ENCODE measurements around the gene SPA17. TPM values are rescaled to one million over a fixed set of nuclear protein-coding genes. Genes with fewer than 3 reads are reported as not detected.

SPA17 gene
- total and polyA plus RNA-seq, 4 experiments from 2014 or later: 0.55 to 0.81 (median 0.68) TPM

- Mint-ChIP-seq H3K4me1 (peaks cover 12 to 15% (median 14%) of the 10 kb centered on the region in 4 donors), H3K27ac (no peak overlapping the region), H3K9me3 (peaks cover 0 to 1% (median 0%) of the 10 kb centered on the region in 8 donors), H3K27me3 (peaks cover 18 to 33% of the 10 kb centered on the region in 2 donors), H3K36me3 (peaks cover 0 to 7% of the 10 kb centered on the region in 2 donors), H3K4me3 (peak overlapping the region; percentile 49 to 90 (median 78))
- peak overlapping the region in 1 of 2 donors; percentile 20 for H3K4me3 ChIP-seq (ENCODE audit: low read length in 2 of 2)
- CTCF ChIA-PET (ENCODE audit: partially characterized antibody): interaction anchor here (0.6 kb wide), 1 partner anchor 99 kb away, joined by 3 read pairs; no protein-coding TSS in a partner anchor
- H3K4me1 ChIP-seq (ENCODE audit: insufficient read depth, low read length): peaks cover 13% of the 10 kb centered on the region
- DNase-seq: no peak
- H3K9me3 ChIP-seq (ENCODE audit: control insufficient read depth in 1 of 2, low read length in 2 of 2): no peaks in the 10 kb centered on the region
- no peaks in the 10 kb centered on the region for H3K36me3 ChIP-seq (ENCODE audit: insufficient read depth, low read length)
- POLR2A ChIA-PET (ENCODE audit: partially characterized antibody): no interaction called here
- no peak overlapping the region for H3K27ac ChIP-seq (ENCODE audit: low read depth, low read length)
- intact Hi-C loops (cut with micrococcal nuclease): no loop called here
- H3K27me3 ChIP-seq (ENCODE audit: insufficient read depth, low read length): peaks cover 7% of the 10 kb centered on the region
Measured at GRCh38 chr11:124717421-124717785, 43.7 kb downstream of the SPA17 start.

DNA sequence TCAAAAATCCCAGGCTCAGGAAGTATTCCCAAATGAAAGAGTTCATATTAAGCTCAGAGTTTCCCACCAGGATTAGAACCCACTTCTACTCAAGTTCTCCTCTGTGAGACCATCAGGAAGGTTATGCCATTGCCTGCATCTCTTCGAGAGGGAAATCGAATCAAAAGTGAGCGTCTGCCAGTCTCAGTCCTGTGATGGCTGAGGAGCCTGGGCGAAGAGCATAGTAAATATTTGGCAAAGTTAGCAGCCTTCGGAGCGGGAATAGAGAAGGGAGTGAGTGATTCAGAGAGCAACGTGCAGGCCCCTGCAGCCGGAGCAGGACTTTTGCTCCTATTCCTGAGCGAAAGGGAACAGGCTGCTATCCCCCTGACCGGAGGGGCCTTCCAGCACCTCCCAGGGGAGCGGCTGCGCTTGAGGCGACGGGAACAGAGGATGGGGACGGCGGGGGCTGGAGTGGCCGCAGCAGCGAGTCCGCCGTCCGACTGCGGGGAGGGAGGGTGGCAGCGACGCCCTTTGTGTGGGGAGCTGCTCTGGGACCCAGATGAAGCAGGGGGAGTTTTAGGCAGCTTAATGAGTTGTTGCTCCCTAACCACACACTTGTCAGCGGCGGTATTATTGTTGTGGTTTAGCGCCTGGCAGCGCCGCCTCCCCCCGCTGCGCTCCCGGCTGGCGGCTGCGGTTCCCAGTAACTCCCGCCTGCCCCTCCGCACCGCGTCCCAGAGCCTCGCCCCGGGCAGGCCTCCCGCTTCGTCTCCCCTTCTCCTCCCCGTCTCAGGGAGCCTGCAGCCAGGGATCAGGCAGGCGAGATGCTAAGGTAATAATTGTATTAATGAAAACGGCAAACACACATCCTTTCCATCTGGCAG, 44.3 kb downstream of the SPA17 start:
- Histone ChIP-seq H3K27me3 (ENCODE audit: insufficient read depth, low read length) (peaks cover 7% of the 10 kb centered on the region), H3K36me3 (ENCODE audit: insufficient read depth, low read length) (no peaks in the 10 kb centered on the region), H3K9me3 (ENCODE audit: control insufficient read depth in 1 of 2, low read length in 2 of 2) (no peaks in the 10 kb centered on the region), H3K4me1 (ENCODE audit: insufficient read depth, low read length) (peaks cover 13% of the 10 kb centered on the region), H3K27ac (ENCODE audit: low read depth, low read length) (no peak overlapping the region), H3K4me3 (ENCODE audit: low read length in 2 of 2) (peak overlapping the region in 1 of 2 donors; percentile 20)
- POLR2A ChIA-PET (ENCODE audit: partially characterized antibody): no interaction called here
- H3K36me3 Mint-ChIP-seq: peaks cover 0 to 7% of the 10 kb centered on the region in 2 donors
- CTCF ChIA-PET (ENCODE audit: partially characterized antibody): interaction anchor here (0.6 kb wide), 1 partner anchor 100 kb away, joined by 3 read pairs; no protein-coding TSS in a partner anchor
- peak overlapping the region in 2 of 7 donors; percentile 33 to 43 for H3K27ac Mint-ChIP-seq
- peak overlapping the region; percentile 49 to 90 (median 78) for H3K4me3 Mint-ChIP-seq
- intact Hi-C loops (cut with micrococcal nuclease): loop anchor here (2.0 kb wide), 1 partner anchor 29 kb away; no protein-coding TSS in a partner anchor
- peaks cover 23 to 31% of the 10 kb centered on the region in 2 donors for H3K27me3 Mint-ChIP-seq
- peak; percentile 17 to 47 (median 26) for DNase-seq
- H3K4me1 Mint-ChIP-seq: peaks cover 14 to 20% (median 18%) of the 10 kb centered on the region in 4 donors
- peaks cover 0 to 1% (median 0%) of the 10 kb centered on the region in 8 donors for H3K9me3 Mint-ChIP-seq

- ChIA-PET CTCF (ENCODE audit: partially characterized antibody) (no interaction called here), POLR2A (ENCODE audit: partially characterized antibody) (no interaction called here)
- intact Hi-C loops (cut with micrococcal nuclease): loop anchor here (2.0 kb wide), 1 partner anchor 28 kb away; no protein-coding TSS in a partner anchor
- H3K27me3 ChIP-seq (ENCODE audit: insufficient read depth, low read length): peaks cover 7% of the 10 kb centered on the region
- no peak overlapping the region for H3K4me3 ChIP-seq (ENCODE audit: low read length in 2 of 2)
- no peak for DNase-seq
- H3K9me3 ChIP-seq (ENCODE audit: control insufficient read depth in 1 of 2, low read length in 2 of 2): no peaks in the 10 kb centered on the region
- peaks cover 14 to 20% (median 18%) of the 10 kb centered on the region in 4 donors for H3K4me1 Mint-ChIP-seq
- H3K36me3 ChIP-seq (ENCODE audit: insufficient read depth, low read length): no peaks in the 10 kb centered on the region
- H3K9me3 Mint-ChIP-seq: peaks cover 0 to 1% (median 0%) of the 10 kb centered on the region in 8 donors
- H3K4me3 Mint-ChIP-seq: peak overlapping the region in 3 of 8 donors; percentile 4 to 78 (median 28)
- H3K27me3 Mint-ChIP-seq: peaks cover 23 to 26% of the 10 kb centered on the region in 2 donors
- peaks cover 13% of the 10 kb centered on the region for H3K4me1 ChIP-seq (ENCODE audit: insufficient read depth, low read length)
- H3K27ac Mint-ChIP-seq: no peak overlapping the region
- H3K27ac ChIP-seq (ENCODE audit: low read depth, low read length): no peak overlapping the region
- H3K36me3 Mint-ChIP-seq: peaks cover 0 to 7% of the 10 kb centered on the region in 2 donors
Measured at GRCh38 chr11:124718801-124719200, 45.1 kb downstream of the SPA17 start.

GRCh38 chr11:124719534-124719933, 45.8 kb downstream of the SPA17 start:
- H3K9me3 ChIP-seq (ENCODE audit: control insufficient read depth in 1 of 2, low read length in 2 of 2): no peaks in the 10 kb centered on the region
- peak overlapping the region in 1 of 7 donors; percentile 32 for H3K27ac Mint-ChIP-seq
- ChIA-PET CTCF (ENCODE audit: partially characterized antibody) (no interaction called here), POLR2A (ENCODE audit: partially characterized antibody) (no interaction called here)
- H3K36me3 Mint-ChIP-seq: no peaks in the 10 kb centered on the region
- H3K9me3 Mint-ChIP-seq: peaks cover 0 to 1% (median 0%) of the 10 kb centered on the region in 8 donors
- DNase-seq: no peak
- H3K4me1 Mint-ChIP-seq: peaks cover 14 to 20% (median 19%) of the 10 kb centered on the region in 4 donors
- no peak overlapping the region for H3K4me3 ChIP-seq (ENCODE audit: low read length in 2 of 2)
- peaks cover 23% of the 10 kb centered on the region in 2 donors for H3K27me3 Mint-ChIP-seq
- no peak overlapping the region for H3K4me3 Mint-ChIP-seq
- H3K36me3 ChIP-seq (ENCODE audit: insufficient read depth, low read length): no peaks in the 10 kb centered on the region
- H3K4me1 ChIP-seq (ENCODE audit: insufficient read depth, low read length): peaks cover 13% of the 10 kb centered on the region
- no peak overlapping the region for H3K27ac ChIP-seq (ENCODE audit: low read depth, low read length)
- peaks cover 7% of the 10 kb centered on the region for H3K27me3 ChIP-seq (ENCODE audit: insufficient read depth, low read length)
- intact Hi-C loops (cut with micrococcal nuclease): loop anchor here (2.0 kb wide), 1 partner anchor 27 kb away; no protein-coding TSS in a partner anchor

GRCh38 chr11:124722176-124722575, 48.5 kb downstream of the SPA17 start:
- peaks cover 20% of the 10 kb centered on the region in 2 donors for H3K27me3 Mint-ChIP-seq
- peaks cover 14 to 31% (median 22%) of the 10 kb centered on the region in 4 donors for H3K4me1 Mint-ChIP-seq
- H3K4me1 ChIP-seq (ENCODE audit: insufficient read depth, low read length): peaks cover 13% of the 10 kb centered on the region
- intact Hi-C loops (cut with micrococcal nuclease): no loop called here
- H3K36me3 ChIP-seq (ENCODE audit: insufficient read depth, low read length): no peaks in the 10 kb centered on the region
- no peak overlapping the region for H3K27ac ChIP-seq (ENCODE audit: low read depth, low read length)
- no peak for DNase-seq
- ChIA-PET CTCF (ENCODE audit: partially characterized antibody) (no interaction called here), POLR2A (ENCODE audit: partially characterized antibody) (no interaction called here)
- peaks cover 0 to 1% (median 0%) of the 10 kb centered on the region in 8 donors for H3K9me3 Mint-ChIP-seq
- H3K4me3 ChIP-seq (ENCODE audit: low read length in 2 of 2): no peak overlapping the region
- no peak overlapping the region for H3K4me3 Mint-ChIP-seq
- H3K27ac Mint-ChIP-seq: no peak overlapping the region
- H3K9me3 ChIP-seq (ENCODE audit: control insufficient read depth in 1 of 2, low read length in 2 of 2): no peaks in the 10 kb centered on the region
- H3K27me3 ChIP-seq (ENCODE audit: insufficient read depth, low read length): no peaks in the 10 kb centered on the region
- no peaks in the 10 kb centered on the region for H3K36me3 Mint-ChIP-seq

DNA sequence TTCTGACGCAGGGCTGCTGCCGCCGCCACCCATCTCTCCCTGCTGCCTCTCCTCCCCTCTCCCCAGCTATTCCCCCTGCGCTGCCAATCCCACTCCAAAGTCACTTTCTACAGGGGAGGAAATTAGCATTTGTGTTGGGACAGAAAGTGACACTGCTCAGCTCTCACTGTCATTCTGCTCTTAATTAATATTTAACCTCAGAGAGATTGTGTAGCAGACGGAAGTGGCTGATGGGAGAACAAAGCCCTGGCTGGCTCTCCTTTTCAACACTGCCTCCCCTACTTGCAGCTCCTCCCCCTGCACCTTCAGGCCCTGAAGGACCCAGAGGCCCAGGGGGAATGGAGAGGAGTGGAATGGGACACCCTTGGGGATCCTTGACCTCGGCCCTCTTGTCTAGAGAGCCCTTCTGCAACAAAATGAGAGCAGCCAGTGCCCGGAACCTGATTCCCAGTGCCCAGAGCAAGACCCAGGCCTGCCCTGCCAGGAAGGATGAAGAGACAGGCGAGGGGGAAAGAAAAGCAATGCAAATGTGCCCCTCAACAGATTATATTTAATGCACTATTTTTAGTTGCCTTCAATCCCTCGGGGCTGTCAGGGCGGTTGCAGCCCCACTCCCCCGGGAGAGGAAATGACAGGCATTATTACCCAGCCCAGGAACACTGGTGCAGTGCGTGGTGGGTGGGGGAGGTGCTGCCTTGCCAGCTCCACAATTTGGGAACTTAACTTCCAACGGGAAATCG, 51.4 kb downstream of the SPA17 start:
- no peaks in the 10 kb centered on the region for H3K9me3 Mint-ChIP-seq
- H3K4me3 Mint-ChIP-seq: no peak overlapping the region
- POLR2A ChIA-PET (ENCODE audit: partially characterized antibody): no interaction called here
- no peak overlapping the region for H3K4me3 ChIP-seq (ENCODE audit: low read length in 2 of 2)
- no peak overlapping the region for H3K27ac ChIP-seq (ENCODE audit: low read depth, low read length)
- H3K36me3 Mint-ChIP-seq: no peaks in the 10 kb centered on the region
- peaks cover 9 to 10% of the 10 kb centered on the region in 2 donors for H3K27me3 Mint-ChIP-seq
- H3K36me3 ChIP-seq (ENCODE audit: insufficient read depth, low read length): no peaks in the 10 kb centered on the region
- intact Hi-C loops (cut with micrococcal nuclease): no loop called here
- H3K9me3 ChIP-seq (ENCODE audit: control insufficient read depth in 1 of 2, low read length in 2 of 2): no peaks in the 10 kb centered on the region
- H3K4me1 Mint-ChIP-seq: peaks cover 0 to 23% (median 12%) of the 10 kb centered on the region in 4 donors
- H3K4me1 ChIP-seq (ENCODE audit: insufficient read depth, low read length): no peaks in the 10 kb centered on the region
- DNase-seq: no peak
- no peak overlapping the region for H3K27ac Mint-ChIP-seq
- CTCF ChIA-PET (ENCODE audit: partially characterized antibody): interaction anchor here (1.0 kb wide), 1 partner anchor 11 kb away, joined by 3 read pairs; no protein-coding TSS in a partner anchor
- H3K27me3 ChIP-seq (ENCODE audit: insufficient read depth, low read length): no peaks in the 10 kb centered on the region

DNA sequence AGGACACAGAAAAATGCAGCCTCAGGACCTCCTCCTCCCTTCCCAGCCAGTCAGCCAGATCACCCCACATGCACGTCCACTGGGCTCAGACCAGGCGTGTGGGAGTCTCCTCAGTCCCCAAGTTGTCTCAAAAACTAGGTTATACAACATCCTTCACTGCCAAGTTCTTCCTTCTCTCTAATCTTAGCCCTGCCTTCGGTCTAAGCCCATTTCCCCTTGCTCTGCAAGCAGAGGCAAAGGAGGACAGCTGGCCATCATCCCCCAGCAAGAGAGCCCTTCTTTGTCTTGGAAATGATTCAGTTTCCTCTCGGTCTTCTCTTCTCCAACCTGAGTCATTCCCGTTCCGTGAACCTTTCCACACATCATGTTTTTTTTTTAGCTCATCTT, 52.0 kb downstream of the SPA17 start:
- Mint-ChIP-seq H3K27me3 (peaks cover 9 to 10% of the 10 kb centered on the region in 2 donors), H3K4me1 (peaks cover 0 to 23% (median 12%) of the 10 kb centered on the region in 4 donors), H3K9me3 (no peaks in the 10 kb centered on the region), H3K36me3 (no peaks in the 10 kb centered on the region), H3K4me3 (no peak overlapping the region), H3K27ac (no peak overlapping the region)
- intact Hi-C loops (cut with micrococcal nuclease): no loop called here
- Histone ChIP-seq H3K4me1 (ENCODE audit: insufficient read depth, low read length) (no peaks in the 10 kb centered on the region), H3K4me3 (ENCODE audit: low read length in 2 of 2) (no peak overlapping the region), H3K27ac (ENCODE audit: low read depth, low read length) (no peak overlapping the region), H3K27me3 (ENCODE audit: insufficient read depth, low read length) (no peaks in the 10 kb centered on the region), H3K36me3 (ENCODE audit: insufficient read depth, low read length) (no peaks in the 10 kb centered on the region), H3K9me3 (ENCODE audit: control insufficient read depth in 1 of 2, low read length in 2 of 2) (no peaks in the 10 kb centered on the region)
- ChIA-PET CTCF (ENCODE audit: partially characterized antibody) (no interaction called here), POLR2A (ENCODE audit: partially characterized antibody) (no interaction called here)
- no peak for DNase-seq

Measured in CD4-positive, alpha-beta memory T cell (primary cell).